Activated T-cell treated with anti-CD3 and anti-CD28 coated beads for 48 hours (primary cell): ENCODE results near the gene INPP5D.

Experiments
- DNase-seq: peaks from one replicate; pipeline ENCODE4 v3.0.0-alpha.2; 2020; ENCODE audit warnings: low read depth

INPP5D gene

GRCh38 chr2:233242231-233242927 is 182.2 kb downstream of the INPP5D start:
- no peak for DNase-seq

GRCh38 chr2:233243348-233243747 is 183.2 kb downstream of the INPP5D start:
- no peak for DNase-seq

GRCh38 chr2:233244818-233245217 is 184.7 kb downstream of the INPP5D start:
- no peak for DNase-seq

GRCh38 chr2:233245406-233245805 is 185.3 kb downstream of the INPP5D start:
- no peak for DNase-seq

GRCh38 chr2:233247116-233247515 is 187.0 kb downstream of the INPP5D start:
- no peak for DNase-seq

GRCh38 chr2:233247744-233248143 is 187.6 kb downstream of the INPP5D start:
- peak; percentile 46 for DNase-seq

- no peak for DNase-seq
Measured at GRCh38 chr2:233248999-233249398, 188.9 kb downstream of the INPP5D start.

GRCh38 chr2:233250568-233250967 is 190.4 kb downstream of the INPP5D start:
- no peak for DNase-seq

DNA sequence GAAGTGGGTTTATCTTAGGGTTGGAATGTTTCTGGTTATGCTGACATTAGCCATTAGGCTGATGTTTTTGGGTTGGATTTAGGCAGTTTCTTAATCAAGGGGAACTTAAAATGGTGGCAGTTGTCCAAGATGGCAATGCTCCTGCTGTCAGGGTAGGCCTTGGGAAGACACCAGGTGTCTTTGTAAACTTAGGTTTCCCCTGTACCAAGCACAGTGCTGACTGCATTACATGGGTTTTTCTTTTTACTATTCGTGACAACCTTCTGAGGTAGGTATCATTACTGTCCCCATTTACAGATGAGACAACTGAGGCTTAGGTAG is 190.8 kb downstream of the INPP5D start:
- no peak for DNase-seq

GRCh38 chr2:233251306-233252116 is 191.4 kb downstream of the INPP5D start, which contains the start of gene ATG16L1:
TSS of gene ATG16L1 (plus strand) at chr2:233251673. CDS start at chr2:233251828, 155 bp downstream.
- peak; percentile 96 for DNase-seq

- no peak for DNase-seq
Measured at GRCh38 chr2:233252227-233252626, 192.1 kb downstream of the INPP5D start.

- DNase-seq = no peak
Measured at GRCh38 chr2:233255151-233255550, 195.0 kb downstream of the INPP5D start.

DNA sequence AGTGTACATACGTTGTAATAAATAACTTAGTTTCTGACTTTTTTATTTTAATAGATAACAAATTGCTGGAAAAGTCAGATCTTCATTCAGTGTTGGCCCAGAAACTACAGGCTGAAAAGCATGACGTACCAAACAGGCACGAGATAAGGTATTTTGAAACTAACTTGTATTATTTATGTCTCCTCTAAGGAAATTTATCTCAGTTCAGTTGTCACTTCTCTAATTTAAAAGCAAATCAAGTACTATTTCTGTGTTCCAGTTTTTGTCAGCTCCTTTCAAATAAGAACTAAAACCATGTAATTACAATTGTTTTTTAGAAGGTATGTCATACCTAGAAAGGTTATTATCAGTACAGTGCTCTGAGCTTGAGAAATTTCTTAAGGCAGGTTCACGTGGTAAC is 195.9 kb downstream of the INPP5D start:
- DNase-seq = no peak
